Inflammatory macrophage treated with lipopolysaccharide for 1 hour (primary cell): ENCODE data around the gene SLC16A4.

Experiments used
- DNase-seq, 2 donors: peaks; one replicate each; pipeline ENCODE4 v3.0.0-alpha.2; 2020 to 2022

The SLC16A4 gene

DNA sequence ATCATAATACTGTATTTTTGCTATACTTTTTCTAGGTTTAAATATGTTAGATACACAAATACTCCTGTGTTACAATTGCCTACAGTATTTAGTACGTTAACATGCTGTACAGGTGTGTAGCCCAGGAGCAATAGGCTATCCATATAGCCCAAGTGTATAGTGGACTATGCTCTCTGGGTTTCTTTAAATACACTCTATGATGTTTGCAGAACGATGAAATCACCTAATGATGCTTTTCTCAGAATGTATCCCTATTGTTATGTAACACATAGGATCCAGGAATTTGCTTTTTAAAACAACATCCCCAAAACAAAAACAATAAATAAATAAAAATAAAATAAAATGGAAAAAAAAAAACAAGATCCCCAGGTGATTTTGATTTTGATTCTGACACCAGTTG, 69.8 kb downstream of the SLC16A4 start:
- no peak for DNase-seq

DNA sequence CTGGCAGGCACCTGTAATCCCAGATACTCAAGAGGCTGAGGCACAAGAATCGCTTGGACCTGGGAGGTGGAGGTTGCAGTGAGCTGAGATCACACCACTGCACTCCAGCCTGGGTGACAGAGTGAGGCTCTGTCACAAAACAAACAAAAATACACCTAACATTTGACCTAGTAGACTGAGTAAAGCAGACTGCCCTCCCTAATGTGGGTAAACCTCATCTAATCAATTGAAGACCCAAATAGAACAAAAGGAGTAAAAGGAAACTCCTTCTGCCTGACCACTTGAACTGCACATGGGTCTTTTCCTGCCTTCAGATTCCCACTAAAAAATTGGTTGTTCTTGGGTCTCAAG, 70.7 kb downstream of the SLC16A4 start:
- DNase-seq: no peak

GRCh38 chr1:110319332-110320167, 71.3 kb downstream of the SLC16A4 start:
- no peak for DNase-seq

GRCh38 chr1:110318046-110318445, 72.8 kb downstream of the SLC16A4 start:
- no peak for DNase-seq

- DNase-seq: no peak
Measured at GRCh38 chr1:110316735-110317134, 74.1 kb downstream of the SLC16A4 start.
